PFSK-1 (cell line): ENCODE data around the gene HIGD1C.

Source experiments
- POLR2AphosphoS5 ChIP-seq: IDR thresholded peaks from 2 replicates; pipeline ENCODE4 v1.6.1; 2012; ENCODE audit warnings: low read depth, mild to moderate bottlenecking, control low read depth, low read length, moderate library complexity
- TF ChIP-seq, protein P1 (sequence below), 2 experiments: IDR thresholded peaks; 2 replicates each; pipeline versions ENCODE4 v1.6.1 to v1.8.0; 2011 to 2012; ENCODE audit warnings: low read depth in 2 of 2, low read length in 2 of 2, control low read depth in 1 of 2, inconsistent platforms in 1 of 2, mild to moderate bottlenecking in 1 of 2, moderate library complexity in 1 of 2; ENCODE audit not compliant: insufficient read depth in 1 of 2

DNA sequence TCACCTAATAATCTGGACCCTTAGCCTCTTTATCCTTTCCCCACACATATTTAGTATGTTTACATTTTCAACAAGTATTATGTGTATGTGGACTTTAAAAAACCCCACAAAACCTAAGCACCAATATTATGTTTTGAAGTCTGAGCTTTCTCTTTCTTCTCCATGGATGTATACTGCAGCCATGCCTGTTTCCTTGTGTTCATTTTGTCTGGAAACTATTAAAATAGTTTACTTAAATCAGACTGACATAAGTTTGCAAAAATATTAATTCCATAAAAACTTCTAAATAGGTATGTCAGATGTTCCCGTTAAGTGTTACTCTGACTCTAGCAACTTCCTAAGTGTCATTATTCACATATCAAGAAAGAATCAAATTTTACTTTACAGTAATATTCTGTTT is 2.9 kb downstream of the HIGD1C start:
- TF ChIP-seq, protein P1, sequence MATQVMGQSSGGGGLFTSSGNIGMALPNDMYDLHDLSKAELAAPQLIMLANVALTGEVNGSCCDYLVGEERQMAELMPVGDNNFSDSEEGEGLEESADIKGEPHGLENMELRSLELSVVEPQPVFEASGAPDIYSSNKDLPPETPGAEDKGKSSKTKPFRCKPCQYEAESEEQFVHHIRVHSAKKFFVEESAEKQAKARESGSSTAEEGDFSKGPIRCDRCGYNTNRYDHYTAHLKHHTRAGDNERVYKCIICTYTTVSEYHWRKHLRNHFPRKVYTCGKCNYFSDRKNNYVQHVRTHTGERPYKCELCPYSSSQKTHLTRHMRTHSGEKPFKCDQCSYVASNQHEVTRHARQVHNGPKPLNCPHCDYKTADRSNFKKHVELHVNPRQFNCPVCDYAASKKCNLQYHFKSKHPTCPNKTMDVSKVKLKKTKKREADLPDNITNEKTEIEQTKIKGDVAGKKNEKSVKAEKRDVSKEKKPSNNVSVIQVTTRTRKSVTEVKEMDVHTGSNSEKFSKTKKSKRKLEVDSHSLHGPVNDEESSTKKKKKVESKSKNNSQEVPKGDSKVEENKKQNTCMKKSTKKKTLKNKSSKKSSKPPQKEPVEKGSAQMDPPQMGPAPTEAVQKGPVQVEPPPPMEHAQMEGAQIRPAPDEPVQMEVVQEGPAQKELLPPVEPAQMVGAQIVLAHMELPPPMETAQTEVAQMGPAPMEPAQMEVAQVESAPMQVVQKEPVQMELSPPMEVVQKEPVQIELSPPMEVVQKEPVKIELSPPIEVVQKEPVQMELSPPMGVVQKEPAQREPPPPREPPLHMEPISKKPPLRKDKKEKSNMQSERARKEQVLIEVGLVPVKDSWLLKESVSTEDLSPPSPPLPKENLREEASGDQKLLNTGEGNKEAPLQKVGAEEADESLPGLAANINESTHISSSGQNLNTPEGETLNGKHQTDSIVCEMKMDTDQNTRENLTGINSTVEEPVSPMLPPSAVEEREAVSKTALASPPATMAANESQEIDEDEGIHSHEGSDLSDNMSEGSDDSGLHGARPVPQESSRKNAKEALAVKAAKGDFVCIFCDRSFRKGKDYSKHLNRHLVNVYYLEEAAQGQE (IDR thresholded peaks at IDR 0.05; ENCODE audit: insufficient read depth in 1 of 2, low read depth in 2 of 2, low read length in 2 of 2), result no peak
- no peak for TF ChIP-seq POLR2AphosphoS5
